ENCODE results near the gene NOP56.

- TF ChIP-seq, protein P1, sequence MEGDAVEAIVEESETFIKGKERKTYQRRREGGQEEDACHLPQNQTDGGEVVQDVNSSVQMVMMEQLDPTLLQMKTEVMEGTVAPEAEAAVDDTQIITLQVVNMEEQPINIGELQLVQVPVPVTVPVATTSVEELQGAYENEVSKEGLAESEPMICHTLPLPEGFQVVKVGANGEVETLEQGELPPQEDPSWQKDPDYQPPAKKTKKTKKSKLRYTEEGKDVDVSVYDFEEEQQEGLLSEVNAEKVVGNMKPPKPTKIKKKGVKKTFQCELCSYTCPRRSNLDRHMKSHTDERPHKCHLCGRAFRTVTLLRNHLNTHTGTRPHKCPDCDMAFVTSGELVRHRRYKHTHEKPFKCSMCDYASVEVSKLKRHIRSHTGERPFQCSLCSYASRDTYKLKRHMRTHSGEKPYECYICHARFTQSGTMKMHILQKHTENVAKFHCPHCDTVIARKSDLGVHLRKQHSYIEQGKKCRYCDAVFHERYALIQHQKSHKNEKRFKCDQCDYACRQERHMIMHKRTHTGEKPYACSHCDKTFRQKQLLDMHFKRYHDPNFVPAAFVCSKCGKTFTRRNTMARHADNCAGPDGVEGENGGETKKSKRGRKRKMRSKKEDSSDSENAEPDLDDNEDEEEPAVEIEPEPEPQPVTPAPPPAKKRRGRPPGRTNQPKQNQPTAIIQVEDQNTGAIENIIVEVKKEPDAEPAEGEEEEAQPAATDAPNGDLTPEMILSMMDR (optimal IDR thresholded peaks at IDR 0.05 in 1 of 3, IDR thresholded peaks at IDR 0.05 in 1 of 3, conservative IDR thresholded peaks at IDR 0.05 in 1 of 3; ENCODE audit: extremely low read depth in 1 of 3, insufficient read depth in 2 of 3, low read length in 3 of 3), result no peak
- TF ChIP-seq EZH2 (IDR thresholded peaks at IDR 0.05; ENCODE audit: low read length), result no peak
These were observed 21.2 kb upstream of the NOP56 start for GRCh38 chr20:2631228-2631627.
